Natural killer cell (primary cell): ENCODE measurements around the gene MAPK8IP3. TPM values are rescaled to one million over a fixed set of nuclear protein-coding genes. Genes with fewer than 3 reads are reported as not detected.

Source experiments
- ATAC-seq, 3 donors: fragments of 150-1000 bp in 2 of 3; fragments of 200-7000 bp in 1 of 3; cut with Tn5 transposase; 1 replicate in 1 of 3; 2 replicates in 2 of 3; pipeline ENCODE4 v1.10.0; 2021; ENCODE audit warnings: mild to moderate bottlenecking in 2 of 3, moderate library complexity in 2 of 3
- DNase-seq, 2 donors: peaks; one replicate each; pipeline versions ENCODE4 v3.0.0 to v3.0.0-alpha.2; 2013 to 2021; ENCODE audit warnings: mixed read lengths in 1 of 2
- H3K27ac ChIP-seq: one replicate; pipeline ENCODE4 v1.5.1; 2013; ENCODE audit warnings: mild to moderate bottlenecking, low read length
- H3K27me3 ChIP-seq: one replicate; pipeline ENCODE4 v1.6.1; 2013; ENCODE audit warnings: low read length; ENCODE audit not compliant: control insufficient read depth, insufficient read depth
- H3K36me3 ChIP-seq: one replicate; pipeline ENCODE4 v1.6.1; 2013; ENCODE audit warnings: low read length; ENCODE audit not compliant: control insufficient read depth, insufficient read depth
- H3K4me1 ChIP-seq: one replicate; pipeline ENCODE4 v1.6.1; 2013; ENCODE audit warnings: low read length; ENCODE audit not compliant: control insufficient read depth, insufficient read depth
- H3K4me3 ChIP-seq: one replicate; pipeline ENCODE4 v1.5.1; 2013; ENCODE audit warnings: low read length
- H3K9me3 ChIP-seq: one replicate; pipeline ENCODE4 v1.6.1; 2013; ENCODE audit warnings: low read length; ENCODE audit not compliant: control insufficient read depth, insufficient read depth
- H3K27ac Mint-ChIP-seq, 2 donors: one replicate each; pipeline ENCODE4 v1.8.0; 2022; ENCODE audit warnings: mild to moderate bottlenecking in 2 of 2, mixed read lengths in 2 of 2, moderate library complexity in 1 of 2
- H3K27me3 Mint-ChIP-seq, 2 donors: one replicate each; pipeline ENCODE4 v1.8.0; 2022; ENCODE audit warnings: low read depth in 2 of 2, mixed read lengths in 2 of 2
- H3K36me3 Mint-ChIP-seq: one replicate; pipeline ENCODE4 v1.8.0; 2022; ENCODE audit warnings: mixed read lengths
- H3K4me1 Mint-ChIP-seq, 2 donors: one replicate each; pipeline ENCODE4 v1.8.0; 2022; ENCODE audit warnings: mixed read lengths in 2 of 2
- H3K4me3 Mint-ChIP-seq: one replicate; pipeline ENCODE4 v1.8.0; 2022; ENCODE audit warnings: mild to moderate bottlenecking, moderate library complexity, mixed read lengths
- H3K9me3 Mint-ChIP-seq, 2 donors: one replicate each; pipeline ENCODE4 v1.8.0; 2022; ENCODE audit warnings: mixed read lengths in 2 of 2
- WGBS: methylation state at CpG from one replicate; pipeline ENCODE4 v1.1.7; 2013; ENCODE audit warnings: missing lambda C conversion rate; ENCODE audit not compliant: insufficient coverage; 5-methylcytosine and 5-hydroxymethylcytosine counted together
- intact Hi-C: fragments of 100-400 bp; cut with micrococcal nuclease; formaldehyde crosslinking; loops from one replicate; pipeline ENCODE4 v1.14.2; 2022
- total RNA-seq, 4 donors: library from RNA; stranded (reverse); fragments of 120-200 nt in 1 of 4; gene quantifications; one replicate each; pipeline versions ENCODE4 v1.2.3 to v1.2.4, GENCODE V29; 2013 to 2022
- TF ChIP-seq, protein P1 (sequence below): fragments of 200-600 bp; IDR thresholded peaks from one replicate; pipeline ENCODE4 v1.8.0; 2022; ENCODE audit warnings: antibody characterized with exemption

The MAPK8IP3 gene
- total RNA-seq, 3 donors from 2014 or later (not counting 1 experiment from before 2014, with no cell fraction given): 272 to 291 (median 285) TPM

DNA sequence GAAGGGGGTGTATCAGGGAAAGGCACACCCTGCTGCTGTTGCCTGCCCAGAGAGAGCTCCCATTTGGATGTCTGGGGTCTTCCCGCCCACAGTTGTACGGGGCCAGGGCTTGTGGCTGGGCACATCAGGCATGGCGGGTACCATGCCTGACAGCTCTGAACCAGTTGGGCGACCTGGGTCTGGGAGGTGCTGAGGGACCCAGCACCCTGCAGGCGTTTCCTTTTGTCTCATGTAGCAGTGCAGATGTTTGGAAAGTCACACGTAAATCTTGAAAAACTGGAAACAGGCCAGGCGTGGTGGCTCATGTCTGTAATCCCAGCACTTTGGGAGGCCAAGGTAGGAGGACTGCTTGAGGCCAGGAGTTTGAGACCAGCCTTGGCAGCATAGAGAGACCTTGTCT is 36.3 kb upstream of the MAPK8IP3 start:
- H3K27me3 Mint-ChIP-seq: no peaks in the 10 kb centered on the region
- DNase-seq: no peak
- Histone ChIP-seq H3K9me3 (no peaks in the 10 kb centered on the region), H3K4me1 (no peaks in the 10 kb centered on the region), H3K36me3 (peaks cover 86% of the 10 kb centered on the region), H3K27ac (no peak overlapping the region), H3K27me3 (no peaks in the 10 kb centered on the region), H3K4me3 (no peak overlapping the region)
- H3K9me3 Mint-ChIP-seq: no peaks in the 10 kb centered on the region
- TF ChIP-seq, protein P1, sequence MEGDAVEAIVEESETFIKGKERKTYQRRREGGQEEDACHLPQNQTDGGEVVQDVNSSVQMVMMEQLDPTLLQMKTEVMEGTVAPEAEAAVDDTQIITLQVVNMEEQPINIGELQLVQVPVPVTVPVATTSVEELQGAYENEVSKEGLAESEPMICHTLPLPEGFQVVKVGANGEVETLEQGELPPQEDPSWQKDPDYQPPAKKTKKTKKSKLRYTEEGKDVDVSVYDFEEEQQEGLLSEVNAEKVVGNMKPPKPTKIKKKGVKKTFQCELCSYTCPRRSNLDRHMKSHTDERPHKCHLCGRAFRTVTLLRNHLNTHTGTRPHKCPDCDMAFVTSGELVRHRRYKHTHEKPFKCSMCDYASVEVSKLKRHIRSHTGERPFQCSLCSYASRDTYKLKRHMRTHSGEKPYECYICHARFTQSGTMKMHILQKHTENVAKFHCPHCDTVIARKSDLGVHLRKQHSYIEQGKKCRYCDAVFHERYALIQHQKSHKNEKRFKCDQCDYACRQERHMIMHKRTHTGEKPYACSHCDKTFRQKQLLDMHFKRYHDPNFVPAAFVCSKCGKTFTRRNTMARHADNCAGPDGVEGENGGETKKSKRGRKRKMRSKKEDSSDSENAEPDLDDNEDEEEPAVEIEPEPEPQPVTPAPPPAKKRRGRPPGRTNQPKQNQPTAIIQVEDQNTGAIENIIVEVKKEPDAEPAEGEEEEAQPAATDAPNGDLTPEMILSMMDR: no peak
- peaks cover 11% of the 10 kb centered on the region for H3K36me3 Mint-ChIP-seq
- no peak overlapping the region for H3K27ac Mint-ChIP-seq
- ATAC-seq: no peak
- WGBS: 95% methylated on average over 7 of the region's 7 CpGs
- H3K4me1 Mint-ChIP-seq: no peaks in the 10 kb centered on the region
- no peak overlapping the region for H3K4me3 Mint-ChIP-seq
- intact Hi-C loops: loop anchor here (10.0 kb wide), 1 partner anchor 55 kb away; the partner anchor contains the start of genes CRAMP1 and IFT140

DNA sequence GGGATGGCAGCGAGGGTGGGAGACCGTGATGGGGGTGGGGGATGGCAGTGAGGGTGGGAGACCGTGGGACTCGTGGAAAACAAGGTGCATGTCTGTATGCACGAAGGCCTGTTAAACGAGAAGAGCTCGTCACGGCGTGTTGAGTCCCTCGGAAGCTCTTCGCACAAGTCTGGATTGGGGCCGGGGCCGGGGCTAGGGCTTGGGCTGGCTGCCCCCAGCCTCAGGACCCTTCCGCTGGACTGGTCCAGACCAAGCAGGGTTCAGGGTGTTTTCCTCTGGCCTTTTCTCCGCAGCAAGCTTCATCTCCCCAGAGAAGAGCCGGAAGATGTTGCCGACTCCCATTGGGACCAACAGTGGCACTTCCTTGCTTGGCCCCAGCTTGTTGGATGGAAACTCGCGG is 35.6 kb upstream of the MAPK8IP3 start:
- 97% methylated on average over 19 of the region's 19 CpGs for WGBS
- intact Hi-C loops: loop anchor here (10.0 kb wide), 1 partner anchor 56 kb away; the partner anchor contains the start of genes CRAMP1 and IFT140
- no peaks in the 10 kb centered on the region for H3K9me3 ChIP-seq
- no peaks in the 10 kb centered on the region for H3K27me3 ChIP-seq
- DNase-seq: no peak
- Mint-ChIP-seq H3K27ac (no peak overlapping the region), H3K4me3 (no peak overlapping the region), H3K9me3 (no peaks in the 10 kb centered on the region), H3K36me3 (peaks cover 11% of the 10 kb centered on the region), H3K27me3 (no peaks in the 10 kb centered on the region), H3K4me1 (no peaks in the 10 kb centered on the region)
- no peak overlapping the region for H3K4me3 ChIP-seq
- H3K27ac ChIP-seq: no peak overlapping the region
- H3K36me3 ChIP-seq: peaks cover 82% of the 10 kb centered on the region
- TF ChIP-seq, protein P1: no peak
- H3K4me1 ChIP-seq: no peaks in the 10 kb centered on the region
- no peak for ATAC-seq

DNA sequence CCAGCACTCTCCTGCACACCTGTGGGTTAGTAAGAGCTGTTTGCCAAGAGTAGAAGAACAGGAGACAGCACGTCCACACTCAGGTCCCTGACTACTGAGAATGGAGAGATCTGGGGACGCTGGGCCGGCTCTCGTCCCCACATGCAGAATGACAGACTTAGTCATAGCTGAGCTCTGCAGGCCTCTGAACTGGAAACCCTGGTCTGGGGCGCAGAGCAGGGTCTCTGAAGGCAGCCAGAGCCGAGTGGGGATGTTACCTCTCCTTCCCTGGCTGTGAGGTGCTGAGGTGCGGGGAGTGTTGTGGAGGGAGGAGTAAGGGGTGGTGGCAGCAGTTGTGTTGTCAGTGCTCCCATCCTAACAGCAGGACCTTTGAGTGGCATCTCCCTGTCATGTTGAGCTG is 35.1 kb upstream of the MAPK8IP3 start:
- DNase-seq: no peak
- no peaks in the 10 kb centered on the region for H3K27me3 Mint-ChIP-seq
- H3K36me3 Mint-ChIP-seq: peaks cover 11% of the 10 kb centered on the region
- no peaks in the 10 kb centered on the region for H3K9me3 Mint-ChIP-seq
- Histone ChIP-seq H3K4me3 (no peak overlapping the region), H3K9me3 (no peaks in the 10 kb centered on the region), H3K36me3 (peaks cover 81% of the 10 kb centered on the region), H3K27ac (no peak overlapping the region), H3K27me3 (no peaks in the 10 kb centered on the region), H3K4me1 (no peaks in the 10 kb centered on the region)
- no peak overlapping the region for H3K27ac Mint-ChIP-seq
- WGBS: 98% methylated on average over 7 of the region's 7 CpGs
- no peak overlapping the region for H3K4me3 Mint-ChIP-seq
- ATAC-seq: no peak
- intact Hi-C loops: loop anchor here (10.0 kb wide), 1 partner anchor 56 kb away; the partner anchor contains the start of genes CRAMP1 and IFT140
- TF ChIP-seq, protein P1: no peak
- no peaks in the 10 kb centered on the region for H3K4me1 Mint-ChIP-seq
